Type B pancreatic cell (in vitro differentiated cells): ENCODE measurements around the gene PBX4. TPM values are rescaled to one million over a fixed set of nuclear protein-coding genes. Genes with fewer than 3 reads are reported as not detected.

Experiments
- DNase-seq: peaks from one replicate; pipeline ENCODE4 v3.0.0; 2021; ENCODE audit warnings: mixed read lengths; ENCODE audit not compliant: unreplicated experiment; ENCODE audit errors: extremely low spot score
- H3K27ac Mint-ChIP-seq: 2 replicates; pipeline ENCODE4 v1.8.0; 2021; ENCODE audit warnings: mild to moderate bottlenecking, mixed read lengths
- H3K27me3 Mint-ChIP-seq: 2 replicates; pipeline ENCODE4 v1.8.0; 2021; ENCODE audit warnings: mixed read lengths
- H3K36me3 Mint-ChIP-seq: 2 replicates; pipeline ENCODE4 v1.8.0; 2021; ENCODE audit warnings: mixed read lengths
- H3K4me1 Mint-ChIP-seq: one replicate; pipeline ENCODE4 v1.8.0; 2021; ENCODE audit warnings: mixed read lengths; ENCODE audit not compliant: unreplicated experiment
- H3K4me3 Mint-ChIP-seq: 2 replicates; pipeline ENCODE4 v1.8.0; 2021; ENCODE audit warnings: mild to moderate bottlenecking, mixed read lengths
- H3K9me3 Mint-ChIP-seq: 2 replicates; pipeline ENCODE4 v1.8.0; 2021; ENCODE audit warnings: mixed read lengths
- total RNA-seq: library from RNA; stranded (reverse); gene quantifications from 2 replicates; pipeline ENCODE4 v1.2.1, GENCODE V29; 2021; ENCODE audit warnings: low replicate concordance
- TF ChIP-seq, protein P1 (sequence below): fragments of 200-600 bp; sonication (generic); conservative IDR thresholded peaks from 2 replicates; pipeline ENCODE4 v1.5.0; 2021; ENCODE audit warnings: antibody characterized with exemption, mild to moderate bottlenecking

PBX4 gene
- total RNA-seq, 1 donor from 2014 or later: 10.9 TPM

DNA sequence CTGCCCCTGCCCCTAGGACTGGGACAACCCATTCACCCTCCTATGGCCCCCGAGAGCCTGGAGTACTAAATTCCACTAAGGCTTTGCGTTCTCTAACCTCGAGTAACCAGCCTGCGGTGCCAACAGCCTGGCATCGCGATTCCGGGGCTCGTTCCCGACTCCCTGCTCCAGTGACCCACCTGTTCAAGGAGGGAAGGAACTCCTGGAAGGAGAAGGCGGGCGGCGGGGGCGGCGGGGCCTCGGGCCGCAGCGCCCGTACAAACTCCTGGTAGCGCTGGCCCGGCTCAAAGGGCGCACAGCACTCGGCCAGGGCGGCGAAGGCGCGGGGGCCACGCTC is 18.7 kb upstream of the PBX4 start:
- peaks cover 10% of the 10 kb centered on the region for H3K36me3 Mint-ChIP-seq
- DNase-seq: no peak
- H3K4me3 Mint-ChIP-seq: no peak overlapping the region
- TF ChIP-seq, protein P1, sequence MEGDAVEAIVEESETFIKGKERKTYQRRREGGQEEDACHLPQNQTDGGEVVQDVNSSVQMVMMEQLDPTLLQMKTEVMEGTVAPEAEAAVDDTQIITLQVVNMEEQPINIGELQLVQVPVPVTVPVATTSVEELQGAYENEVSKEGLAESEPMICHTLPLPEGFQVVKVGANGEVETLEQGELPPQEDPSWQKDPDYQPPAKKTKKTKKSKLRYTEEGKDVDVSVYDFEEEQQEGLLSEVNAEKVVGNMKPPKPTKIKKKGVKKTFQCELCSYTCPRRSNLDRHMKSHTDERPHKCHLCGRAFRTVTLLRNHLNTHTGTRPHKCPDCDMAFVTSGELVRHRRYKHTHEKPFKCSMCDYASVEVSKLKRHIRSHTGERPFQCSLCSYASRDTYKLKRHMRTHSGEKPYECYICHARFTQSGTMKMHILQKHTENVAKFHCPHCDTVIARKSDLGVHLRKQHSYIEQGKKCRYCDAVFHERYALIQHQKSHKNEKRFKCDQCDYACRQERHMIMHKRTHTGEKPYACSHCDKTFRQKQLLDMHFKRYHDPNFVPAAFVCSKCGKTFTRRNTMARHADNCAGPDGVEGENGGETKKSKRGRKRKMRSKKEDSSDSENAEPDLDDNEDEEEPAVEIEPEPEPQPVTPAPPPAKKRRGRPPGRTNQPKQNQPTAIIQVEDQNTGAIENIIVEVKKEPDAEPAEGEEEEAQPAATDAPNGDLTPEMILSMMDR: no peak
- no peaks in the 10 kb centered on the region for H3K9me3 Mint-ChIP-seq
- no peaks in the 10 kb centered on the region for H3K27me3 Mint-ChIP-seq
- no peak overlapping the region for H3K27ac Mint-ChIP-seq
- H3K4me1 Mint-ChIP-seq: no peaks in the 10 kb centered on the region

DNA sequence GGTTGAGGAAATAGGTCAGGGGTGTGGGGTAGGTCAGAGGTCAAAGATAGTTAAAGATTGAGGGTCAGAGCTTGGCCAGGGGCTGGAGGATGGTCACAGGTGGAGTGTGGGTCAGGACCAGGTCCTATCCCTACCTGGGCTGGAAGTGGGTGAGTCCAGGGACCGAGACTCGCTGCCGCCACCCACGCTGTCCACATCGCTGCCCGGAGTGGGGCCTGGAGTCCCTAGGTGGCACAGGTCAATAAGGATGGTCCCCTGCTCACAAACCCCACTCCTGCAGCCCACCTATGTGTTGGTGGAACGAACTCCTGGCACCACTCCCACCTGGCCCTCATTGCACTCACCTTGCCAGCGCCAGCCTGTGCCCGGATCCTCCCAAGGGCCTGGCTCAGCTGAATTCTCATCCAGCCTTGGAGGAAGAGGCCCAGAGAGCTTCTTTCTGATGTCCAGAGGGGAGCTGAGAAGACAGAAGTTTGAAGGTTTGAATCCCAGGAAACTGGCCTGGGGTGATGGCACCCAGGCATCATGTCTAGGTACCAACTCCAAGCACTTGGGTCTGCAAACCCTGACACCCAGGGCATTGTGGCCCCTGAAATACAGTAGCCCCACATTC is 18.2 kb upstream of the PBX4 start:
- peaks cover 10% of the 10 kb centered on the region for H3K36me3 Mint-ChIP-seq
- H3K27ac Mint-ChIP-seq: no peak overlapping the region
- no peaks in the 10 kb centered on the region for H3K4me1 Mint-ChIP-seq
- H3K27me3 Mint-ChIP-seq: no peaks in the 10 kb centered on the region
- TF ChIP-seq, protein P1: no peak
- no peak overlapping the region for H3K4me3 Mint-ChIP-seq
- DNase-seq: no peak
- H3K9me3 Mint-ChIP-seq: no peaks in the 10 kb centered on the region

- no peaks in the 10 kb centered on the region for H3K4me1 Mint-ChIP-seq
- no peaks in the 10 kb centered on the region for H3K9me3 Mint-ChIP-seq
- H3K27me3 Mint-ChIP-seq: no peaks in the 10 kb centered on the region
- TF ChIP-seq, protein P1: no peak
- H3K36me3 Mint-ChIP-seq: peaks cover 10% of the 10 kb centered on the region
- no peak overlapping the region for H3K4me3 Mint-ChIP-seq
- H3K27ac Mint-ChIP-seq: no peak overlapping the region
- DNase-seq: no peak
Measured at GRCh38 chr19:19635313-19635702, 16.8 kb upstream of the PBX4 start.

DNA sequence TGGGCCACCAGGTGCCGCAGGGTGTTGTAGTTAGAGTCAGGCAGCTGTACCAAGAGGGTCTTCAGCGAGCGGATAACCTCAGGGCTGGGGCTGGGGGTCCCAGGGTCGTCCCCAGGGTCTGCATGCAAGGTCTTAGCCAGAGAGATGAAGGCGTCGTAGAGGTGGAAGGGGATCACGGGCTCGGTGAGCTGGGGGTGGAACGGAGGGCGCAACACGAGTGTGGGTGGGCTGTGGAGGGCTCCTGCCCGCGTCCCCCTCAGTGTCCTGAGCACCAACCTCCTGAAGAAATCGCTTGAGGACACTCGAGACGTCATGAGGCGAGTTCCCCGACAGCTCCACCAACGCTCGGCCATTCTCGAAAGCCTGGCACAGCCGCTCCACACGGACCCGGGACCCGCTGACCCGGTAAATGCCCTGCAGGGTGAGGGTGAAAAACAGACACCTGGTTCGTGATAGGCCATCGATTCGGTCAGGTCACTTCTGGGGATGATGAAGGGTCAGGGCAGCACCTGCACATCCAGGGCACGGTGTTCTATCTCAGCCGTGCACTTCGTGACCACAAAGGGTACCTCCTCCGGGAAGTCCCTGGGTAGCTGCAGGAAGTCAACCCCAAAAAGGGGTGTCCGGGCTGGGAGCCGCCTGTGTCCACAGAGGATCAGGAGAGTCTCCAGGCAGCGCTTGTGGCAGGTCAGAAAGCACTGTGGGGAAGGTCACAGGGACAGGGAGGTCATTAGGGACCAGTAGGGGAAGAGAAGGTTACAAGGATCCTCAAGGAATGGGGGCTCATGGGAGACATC is 16.2 kb upstream of the PBX4 start:
- Mint-ChIP-seq H3K27ac (no peak overlapping the region), H3K36me3 (peaks cover 10% of the 10 kb centered on the region), H3K4me1 (no peaks in the 10 kb centered on the region), H3K9me3 (no peaks in the 10 kb centered on the region), H3K4me3 (no peak overlapping the region), H3K27me3 (no peaks in the 10 kb centered on the region)
- TF ChIP-seq, protein P1: no peak
- DNase-seq: no peak

DNA sequence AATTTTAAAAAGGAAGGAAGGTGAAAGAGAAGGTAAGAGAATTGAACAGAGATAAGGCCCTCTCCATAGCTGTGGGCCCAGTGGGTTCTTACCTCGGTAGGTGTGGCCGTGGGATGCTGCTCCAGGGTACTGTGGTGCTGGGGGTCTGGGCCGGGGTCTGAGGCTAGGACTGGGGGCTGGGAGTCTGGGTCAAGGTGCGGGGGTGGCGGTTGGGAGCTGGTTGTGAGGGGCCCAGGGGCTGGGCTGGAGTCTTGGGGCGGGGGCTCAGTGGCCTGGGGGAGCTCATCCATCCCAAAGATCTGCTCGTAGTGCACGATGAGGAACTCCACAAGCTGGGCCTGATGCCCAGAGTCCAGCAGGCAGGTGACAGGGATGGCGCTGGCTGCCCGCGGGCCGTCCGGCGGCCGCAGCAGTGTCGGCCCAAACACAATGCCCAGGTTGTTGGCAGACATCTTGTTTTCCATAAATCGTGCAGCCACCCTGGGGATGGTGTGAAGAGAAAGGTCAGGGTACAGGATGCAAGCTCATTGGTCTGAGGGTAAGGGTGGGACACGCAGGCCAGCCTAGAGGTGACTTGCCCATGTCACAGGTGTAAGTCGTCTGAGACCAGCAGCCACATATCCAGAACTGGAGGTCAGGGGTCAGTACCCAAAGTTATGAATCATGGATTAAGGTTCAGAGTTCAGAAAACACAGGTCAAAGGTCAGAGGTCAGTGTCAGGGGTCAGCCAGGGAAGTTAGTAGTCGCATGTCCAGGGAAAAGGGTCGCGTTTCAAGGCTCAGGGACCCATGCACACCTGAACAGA is 15.4 kb upstream of the PBX4 start:
- Mint-ChIP-seq H3K27me3 (no peaks in the 10 kb centered on the region), H3K36me3 (peaks cover 10% of the 10 kb centered on the region), H3K9me3 (no peaks in the 10 kb centered on the region), H3K4me3 (no peak overlapping the region), H3K27ac (no peak overlapping the region), H3K4me1 (peaks cover under 1% of the 10 kb centered on the region)
- no peak for DNase-seq
- TF ChIP-seq, protein P1: no peak
